SIG-M5 (cell line): ENCODE data around the gene AFAP1.

Experiments
- DNase-seq: peaks from one replicate; lab custom pipeline; 2025; lab: John Stamatoyannopoulos, UW

The AFAP1 gene

DNA sequence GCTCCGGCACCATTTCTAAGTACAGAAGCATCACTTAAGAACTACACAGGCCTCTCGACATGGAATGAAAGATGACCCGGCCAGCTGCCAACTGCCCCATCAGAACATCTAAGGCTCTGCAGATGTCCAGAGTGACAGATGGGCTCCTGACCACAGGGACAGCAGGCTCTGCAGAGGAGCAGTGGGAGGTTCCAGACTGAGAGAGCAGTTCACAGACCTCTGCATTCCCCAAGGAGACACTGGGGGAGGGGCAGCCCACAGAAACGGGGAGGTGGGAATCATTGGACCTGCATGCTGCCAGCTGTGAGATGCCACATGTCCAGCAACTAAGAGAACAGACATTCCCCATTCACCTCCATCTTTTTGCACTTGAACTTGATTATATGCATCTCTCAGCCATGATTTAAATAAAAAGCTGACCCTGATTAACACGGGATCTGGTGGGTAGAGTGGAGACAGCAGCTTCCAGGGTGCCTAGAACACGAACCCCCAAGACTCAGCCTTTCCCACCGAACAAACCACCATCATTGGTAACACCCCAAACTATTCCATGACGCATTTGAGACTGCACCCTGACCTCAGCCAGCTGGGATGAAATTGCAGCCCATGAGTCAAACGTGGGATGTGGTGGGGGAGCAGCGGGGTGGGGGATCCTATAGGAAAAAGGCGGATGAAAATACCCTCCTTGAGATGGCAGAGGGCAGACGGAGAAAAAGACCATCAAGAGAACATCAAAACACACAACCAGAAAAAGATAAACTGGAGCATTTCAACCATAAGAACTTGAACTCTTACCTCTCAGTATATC, 47.2 kb downstream of the AFAP1 start:
- no peak for DNase-seq

DNA sequence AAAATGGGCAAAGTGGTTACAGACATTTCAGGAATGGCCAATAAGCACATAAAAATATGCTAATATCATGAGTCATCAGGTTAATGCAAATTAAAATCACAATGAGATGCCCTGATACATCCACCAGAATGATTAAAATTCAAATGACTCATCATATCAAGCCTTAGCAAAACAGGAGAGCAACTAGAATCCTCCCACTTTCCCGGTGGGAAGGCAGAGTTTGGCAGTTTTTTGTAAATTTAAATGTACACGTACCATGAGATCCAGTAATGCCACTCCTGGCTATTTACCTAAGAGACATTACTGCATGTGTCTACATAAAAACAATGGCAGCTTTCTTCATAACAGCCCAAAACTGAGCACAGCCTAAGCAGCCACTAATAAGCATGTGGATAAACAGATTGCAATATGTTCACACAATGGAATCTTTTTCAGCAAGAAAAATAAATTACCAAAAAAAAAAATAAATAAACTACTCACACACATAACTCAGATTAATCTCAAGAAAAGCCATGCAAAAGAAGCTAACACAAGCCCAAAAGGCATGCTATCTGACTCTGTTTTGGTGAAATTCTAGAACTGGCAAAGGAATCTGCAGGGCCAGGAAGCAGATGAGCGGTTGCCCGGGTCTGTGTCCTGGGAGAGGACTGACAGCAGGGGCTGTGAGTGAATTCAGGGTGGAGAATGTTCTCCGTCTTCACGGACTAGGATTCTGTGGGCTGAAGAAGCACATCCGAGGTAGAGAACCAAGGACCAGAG, 48.8 kb downstream of the AFAP1 start:
- DNase-seq = no peak

DNA sequence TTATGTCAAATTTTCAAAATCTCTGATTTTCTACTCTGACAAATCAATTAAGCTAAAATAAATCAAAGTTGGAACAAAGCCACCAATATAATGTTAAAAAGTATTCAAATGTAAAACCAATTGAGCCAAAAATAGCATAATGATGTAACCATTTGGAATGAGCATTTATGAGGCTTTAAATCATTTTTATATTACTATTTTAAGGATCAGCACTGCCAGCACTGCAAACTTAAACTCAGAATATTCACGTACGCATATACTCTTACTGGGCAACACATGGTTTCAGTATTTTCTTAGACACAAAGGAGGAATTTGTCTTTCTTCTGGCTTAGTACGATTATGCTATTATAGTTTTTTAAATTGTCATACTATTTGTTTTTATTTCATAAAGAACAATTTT, 52.2 kb downstream of the AFAP1 start:
- DNase-seq = no peak

DNA sequence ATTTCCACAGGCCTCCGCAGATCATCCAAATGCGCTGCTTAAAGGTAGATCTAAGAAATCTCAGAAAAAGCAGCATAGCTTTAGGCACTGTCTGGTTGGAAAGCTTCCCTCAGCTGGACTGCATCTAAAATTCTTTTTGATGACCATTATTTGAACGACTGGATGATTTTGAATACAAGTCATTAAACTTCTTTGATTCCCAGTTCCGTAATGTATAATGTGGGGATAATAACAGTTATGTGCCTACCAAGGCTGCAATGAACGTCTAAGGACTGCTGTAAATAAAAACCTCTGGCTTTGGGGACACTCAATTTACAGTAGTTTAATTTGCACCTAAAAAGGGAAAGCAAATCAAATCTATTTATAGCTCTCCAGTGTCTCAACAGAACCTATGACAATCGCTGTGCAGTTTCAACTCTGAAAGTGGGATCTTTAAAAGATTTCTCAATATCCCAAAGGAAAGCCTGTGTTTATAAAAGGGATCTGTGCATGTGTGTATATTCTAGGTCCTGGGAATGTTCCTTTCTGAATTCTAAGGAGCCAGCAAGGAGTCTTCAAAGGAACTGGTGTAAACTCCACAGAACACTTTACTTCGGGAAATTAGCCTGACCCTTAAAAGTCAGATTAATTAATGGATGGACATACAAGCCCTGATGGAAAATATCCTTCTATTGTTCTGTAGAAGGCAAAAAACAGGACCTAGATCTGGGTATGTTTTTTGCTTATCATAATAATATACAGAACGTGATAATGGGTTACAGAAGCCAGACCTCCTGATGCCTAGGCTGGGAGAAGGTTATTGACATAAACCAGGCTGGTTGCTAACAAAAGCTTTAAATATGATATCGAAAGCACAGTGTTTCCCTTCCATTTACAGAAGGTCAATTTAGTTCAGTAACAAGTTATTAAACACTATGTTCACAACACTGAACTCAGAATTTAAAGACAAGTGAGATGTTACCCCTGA, 53.4 kb downstream of the AFAP1 start:
- no peak for DNase-seq

DNA sequence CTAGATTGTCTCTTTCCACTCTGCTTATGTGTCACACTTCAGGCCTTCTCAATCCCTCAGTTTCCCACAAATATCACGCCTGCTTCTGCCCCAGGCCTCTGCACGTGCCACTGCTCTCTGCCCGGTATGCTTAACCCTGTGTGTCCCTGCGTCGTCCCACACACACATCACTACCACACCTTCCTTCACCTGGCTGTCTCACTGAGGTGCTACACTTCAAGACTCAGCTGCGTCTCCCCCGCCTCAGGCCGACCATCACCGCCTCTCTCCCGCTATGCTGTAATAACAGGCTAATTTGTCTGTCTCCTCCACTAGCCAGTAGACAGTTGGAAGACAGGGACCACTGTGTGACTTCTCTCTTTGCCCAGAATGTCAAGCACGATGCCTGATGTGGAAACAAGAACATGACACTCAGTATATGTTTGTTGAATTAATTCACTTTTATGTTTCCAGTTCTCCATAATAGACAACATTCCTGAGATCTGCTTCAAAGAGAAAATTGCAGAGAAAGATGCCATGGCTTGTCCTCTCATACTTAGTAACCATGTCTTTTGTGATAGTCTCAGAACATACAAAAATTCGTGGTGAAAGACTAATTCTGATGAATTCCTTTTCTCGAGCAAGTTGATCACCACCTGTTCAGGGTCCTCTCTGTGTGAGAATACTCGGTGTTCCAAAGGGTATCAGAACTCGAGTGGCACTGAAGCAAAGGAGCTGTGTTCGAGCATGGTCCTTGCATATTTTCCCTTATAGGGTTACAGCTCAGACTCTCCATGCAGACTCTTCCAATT, 54.2 kb downstream of the AFAP1 start:
- DNase-seq = no peak

DNA sequence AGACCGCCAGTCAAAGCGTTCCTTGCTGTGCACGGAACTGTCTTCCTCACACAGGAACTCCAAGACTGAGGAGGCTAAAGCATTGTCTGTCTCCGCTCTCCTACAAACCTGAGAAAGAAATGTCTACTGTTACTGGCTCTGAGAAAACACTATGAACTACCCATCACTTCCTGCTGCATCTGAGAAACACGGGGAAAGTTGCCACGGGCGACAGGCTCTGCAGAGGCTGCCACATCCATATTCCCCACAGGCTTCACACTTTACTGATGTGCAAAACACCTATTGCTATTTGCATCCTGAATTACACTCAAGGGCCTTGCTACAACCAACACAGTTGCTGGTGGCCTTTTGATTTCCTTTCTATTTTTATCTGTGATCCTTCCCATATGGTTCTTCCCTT, 59.0 kb downstream of the AFAP1 start:
- no peak for DNase-seq

DNA sequence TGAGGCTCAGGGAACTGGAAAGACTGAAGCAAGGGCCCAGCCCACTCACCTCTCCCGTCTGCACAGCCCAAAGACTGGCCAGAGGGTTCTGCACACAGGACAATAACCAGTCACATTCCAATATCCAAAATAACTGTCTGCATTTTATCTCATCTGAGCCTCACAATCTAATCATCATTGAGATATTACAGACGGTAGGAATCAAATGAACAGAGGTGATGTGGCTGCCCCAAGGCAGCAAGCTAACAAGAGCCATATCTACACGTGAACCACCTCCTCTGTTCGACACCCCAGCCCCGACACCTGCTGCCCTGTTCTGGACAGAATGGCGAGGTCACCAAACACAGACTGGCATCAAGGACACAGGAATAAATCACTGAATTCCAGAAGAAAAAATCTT, 60.5 kb downstream of the AFAP1 start:
- no peak for DNase-seq

DNA sequence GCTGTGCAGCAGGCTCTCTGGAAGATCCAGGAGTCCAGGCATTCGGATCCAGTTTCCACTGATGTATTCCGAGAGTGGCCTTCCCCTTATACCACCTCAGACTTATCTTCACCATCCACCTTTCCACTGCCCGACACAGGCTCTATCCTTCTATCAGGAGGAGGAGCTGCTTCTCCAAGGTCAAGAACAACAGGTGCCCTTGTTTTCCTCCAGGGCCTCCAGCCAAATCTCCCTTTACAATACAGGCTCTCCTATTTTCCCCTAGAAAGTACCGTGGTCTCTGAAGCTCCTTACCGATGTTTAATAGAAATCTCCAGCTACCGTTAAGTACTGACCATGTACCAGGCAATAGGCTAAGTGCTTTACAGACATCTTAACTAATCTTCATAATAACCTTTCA, 61.3 kb downstream of the AFAP1 start:
- DNase-seq = no peak

DNA sequence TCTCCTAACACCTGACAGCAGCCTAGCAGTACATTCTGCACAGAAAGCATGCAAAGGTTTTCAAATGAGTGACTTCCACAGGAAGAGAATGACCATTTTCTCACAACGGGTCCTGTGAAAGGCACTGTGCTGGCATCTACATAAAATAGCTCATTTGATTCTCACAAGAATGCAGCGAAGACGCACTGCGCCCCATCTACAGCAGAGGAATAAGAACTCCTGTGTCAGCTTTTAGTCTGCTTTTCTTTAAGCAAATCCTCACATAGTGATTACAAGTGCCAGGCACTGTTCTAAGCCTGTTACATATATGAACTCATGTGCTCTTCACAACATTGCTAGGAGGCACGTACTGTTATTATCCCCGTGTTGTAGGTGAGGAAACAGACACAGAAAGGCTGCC, 62.5 kb downstream of the AFAP1 start:
- no peak for DNase-seq

DNA sequence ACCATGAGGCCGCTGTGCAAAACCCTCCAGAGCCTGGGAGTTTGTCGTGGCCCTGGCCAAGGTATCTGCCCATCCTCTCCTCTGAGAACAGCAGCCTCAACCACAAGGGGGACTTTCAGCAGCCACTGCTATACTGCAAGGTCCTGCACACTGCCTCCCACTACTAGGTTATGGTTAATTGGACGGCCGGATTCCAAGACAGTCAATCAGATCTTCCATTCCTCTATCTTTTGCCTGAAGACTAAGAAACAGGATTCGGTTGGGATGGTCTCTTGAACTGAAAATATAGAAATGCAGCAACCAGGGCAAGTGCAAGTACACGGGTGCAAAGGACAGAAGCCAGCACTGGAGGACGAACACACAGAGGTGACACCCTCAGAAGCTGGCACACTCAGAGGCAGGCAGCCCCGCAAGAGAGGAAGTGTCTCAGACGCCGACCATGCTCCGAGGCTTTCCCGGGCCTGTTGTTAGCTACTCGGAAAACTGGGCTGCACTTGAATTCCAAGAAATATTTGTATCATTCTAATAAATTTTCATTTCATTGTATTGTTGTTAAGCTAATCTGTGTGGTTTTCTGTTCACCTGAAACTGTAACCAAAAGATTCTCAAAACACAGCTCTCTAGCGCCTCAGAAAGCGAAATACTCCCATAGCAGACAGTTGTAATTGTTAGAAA, 63.3 kb downstream of the AFAP1 start:
- DNase-seq = no peak

DNA sequence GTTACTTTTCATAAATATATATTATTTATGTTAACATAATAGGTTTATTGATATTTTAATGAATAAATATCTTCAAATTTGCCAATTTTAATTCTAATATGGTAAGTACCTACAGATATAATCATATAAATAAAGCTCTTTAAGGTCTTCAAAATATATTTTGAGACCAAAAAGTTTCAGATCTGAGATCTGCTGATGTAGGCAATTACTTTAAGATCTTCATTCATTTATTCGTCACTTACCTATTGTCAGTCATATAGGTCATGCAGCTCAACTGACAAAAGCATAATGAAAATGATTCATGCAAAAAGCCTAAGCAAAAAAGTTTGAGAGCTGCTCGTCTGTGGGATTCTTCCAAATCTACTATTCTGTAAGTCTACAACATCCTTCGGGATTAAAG, 64.8 kb downstream of the AFAP1 start:
- no peak for DNase-seq

DNA sequence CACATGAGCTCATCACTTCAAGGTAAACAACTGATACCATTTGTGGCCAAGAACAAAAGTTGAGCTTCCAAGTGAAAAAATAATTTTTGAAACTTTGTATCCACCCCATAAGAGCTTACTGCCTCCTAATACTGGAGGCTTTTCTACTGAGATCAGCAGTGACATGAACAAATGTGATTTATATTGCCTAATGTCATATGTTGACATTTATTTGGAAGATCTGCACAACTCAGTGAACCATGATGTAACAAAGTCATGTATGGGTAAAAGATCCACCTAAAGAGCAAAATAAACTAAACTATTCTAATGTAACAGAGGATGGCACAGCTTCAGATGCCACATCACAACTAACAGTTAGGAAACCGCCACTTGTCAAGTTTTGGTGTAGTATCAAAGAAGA, 65.8 kb downstream of the AFAP1 start:
- no peak for DNase-seq

DNA sequence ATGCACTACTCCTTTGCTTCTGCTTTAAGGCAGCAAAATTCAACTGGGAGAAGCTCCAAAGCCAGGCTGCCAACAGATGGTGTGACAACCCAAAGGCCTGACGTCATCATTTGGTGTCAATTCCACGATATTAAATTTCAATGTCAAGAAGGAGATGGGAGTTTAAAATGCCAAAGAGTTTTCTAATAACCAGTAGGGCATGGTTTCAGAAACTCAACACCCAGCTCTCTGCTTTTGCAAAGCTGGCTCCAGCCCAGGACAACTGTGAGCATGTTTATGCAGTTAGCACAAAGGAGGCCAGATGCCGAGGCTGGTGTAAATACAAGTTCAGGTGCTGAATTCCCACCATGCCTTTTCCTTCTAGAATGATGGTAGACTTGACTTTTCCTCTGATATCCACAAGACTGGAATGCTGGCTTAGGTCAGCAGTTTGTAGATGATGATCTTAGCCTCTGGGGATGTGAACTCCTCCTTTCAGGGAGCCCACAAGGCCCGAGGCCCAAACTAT, 67.3 kb downstream of the AFAP1 start:
- no peak for DNase-seq

DNA sequence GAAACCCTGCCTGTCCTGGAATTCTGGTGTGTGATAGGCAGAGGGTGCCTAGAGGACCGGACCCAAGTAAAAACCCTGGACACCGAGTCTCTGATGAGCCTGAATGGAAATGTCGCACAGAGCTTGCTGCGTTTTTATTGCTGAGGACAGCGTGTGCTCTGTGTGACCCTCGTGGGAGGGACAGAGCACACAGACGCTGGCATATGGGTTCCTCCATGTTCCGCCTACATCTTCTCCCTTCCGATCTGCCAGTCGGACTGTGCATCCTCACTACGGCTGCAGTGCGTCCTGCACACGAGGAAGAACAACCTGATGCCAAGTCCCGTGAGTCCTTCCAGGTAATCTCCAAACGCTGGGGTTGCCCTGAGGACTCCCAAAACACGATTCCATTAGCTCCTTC, 68.3 kb downstream of the AFAP1 start:
- no peak for DNase-seq

DNA sequence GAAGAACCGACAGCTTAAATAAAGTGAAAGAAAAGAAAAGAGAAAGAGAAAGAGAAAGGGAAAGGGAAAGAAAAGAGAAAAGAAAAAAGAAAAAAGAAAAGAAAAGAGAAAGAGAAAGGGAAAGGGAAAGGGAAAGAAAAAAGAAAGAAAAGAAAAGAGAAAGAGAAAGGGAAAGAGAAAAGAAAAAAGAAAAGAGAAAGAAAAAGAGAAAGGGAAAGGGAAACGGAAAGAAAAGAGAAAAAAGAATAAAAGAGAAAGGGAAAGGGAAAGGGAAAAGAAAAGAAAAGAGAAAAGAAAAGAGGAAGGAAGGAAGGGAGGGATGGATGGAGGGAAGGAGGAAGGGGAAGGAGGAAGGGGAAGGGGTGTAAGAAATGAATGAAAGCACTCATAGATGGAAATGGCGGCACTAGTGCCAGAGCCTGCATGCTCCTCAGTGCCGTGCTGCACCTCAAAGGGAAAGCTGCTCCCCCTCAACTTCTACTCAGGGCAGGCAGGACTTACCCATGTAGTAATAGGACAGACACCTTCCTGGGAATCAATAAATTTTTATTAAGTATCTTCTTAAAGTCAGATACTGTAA, 70.7 kb downstream of the AFAP1 start:
- no peak for DNase-seq

DNA sequence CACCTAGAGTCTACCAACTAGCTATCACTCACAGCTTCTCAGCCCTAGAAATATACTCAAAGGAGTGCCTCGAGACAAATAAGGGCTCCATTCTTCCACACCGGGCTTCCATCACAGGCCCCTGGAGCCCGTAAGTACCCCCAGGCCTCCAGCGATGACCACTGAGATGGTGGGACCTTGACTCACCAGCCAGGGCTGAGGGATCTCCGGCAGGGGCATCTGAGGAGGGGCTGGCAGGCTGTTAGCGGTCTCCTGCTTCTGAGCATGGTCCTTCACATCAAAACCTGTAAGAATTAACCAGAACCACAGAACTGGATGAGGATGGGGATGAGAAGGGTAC, 71.3 kb downstream of the AFAP1 start:
- no peak for DNase-seq

DNA sequence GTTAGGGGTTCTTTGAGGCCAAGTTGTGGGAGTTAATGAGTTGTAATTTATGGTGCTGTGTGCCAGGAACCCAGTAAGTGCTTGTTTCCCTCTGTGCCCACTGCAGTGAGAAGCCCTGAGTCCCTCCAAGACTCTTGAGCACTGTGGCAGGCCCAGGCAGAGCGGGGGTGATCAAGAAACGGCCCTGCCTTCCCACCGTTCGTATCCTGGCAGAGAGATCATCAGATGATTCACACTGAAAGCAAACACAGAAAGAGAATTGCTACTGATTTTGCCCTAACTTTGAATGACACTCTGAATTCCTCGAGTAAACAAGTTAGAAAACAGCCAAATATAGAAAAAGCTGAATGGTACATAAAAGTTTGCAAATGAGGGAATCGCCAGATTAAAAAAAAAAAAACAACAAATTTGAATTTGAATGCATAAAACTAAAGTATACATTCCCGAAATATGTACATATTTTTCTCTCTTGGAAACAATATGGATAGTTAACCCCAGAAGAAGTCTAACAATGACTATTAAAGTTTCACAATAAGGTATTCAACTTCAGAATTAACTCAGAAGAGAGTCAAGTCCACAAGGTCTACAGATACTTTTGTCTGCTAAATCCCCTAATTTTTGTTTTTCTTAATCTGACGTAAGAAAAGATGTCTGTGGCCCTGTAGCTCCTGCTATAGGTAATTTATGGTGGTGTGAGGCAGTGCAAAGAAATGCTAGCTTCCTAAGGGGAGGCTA, 71.8 kb downstream of the AFAP1 start:
- DNase-seq = no peak

DNA sequence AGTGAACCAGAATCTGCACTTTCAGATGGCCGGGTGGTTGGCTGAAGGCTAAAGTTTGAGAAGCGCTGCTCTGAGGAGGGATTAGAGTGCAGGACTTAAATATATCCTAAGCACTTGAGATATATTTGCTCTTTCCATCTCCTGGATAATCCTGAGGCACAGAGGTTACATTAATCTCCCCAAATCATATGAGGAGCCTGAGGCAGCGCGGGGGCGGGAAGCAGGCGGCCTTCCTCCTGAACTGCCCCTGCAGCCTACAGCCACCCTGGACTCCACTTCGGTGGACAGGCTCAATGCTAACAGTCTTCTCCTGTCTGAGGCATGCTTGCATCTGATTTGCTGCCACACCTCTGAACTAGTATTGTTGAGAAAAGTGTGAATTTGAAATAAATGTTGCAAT, 72.5 kb downstream of the AFAP1 start:
- no peak for DNase-seq

DNA sequence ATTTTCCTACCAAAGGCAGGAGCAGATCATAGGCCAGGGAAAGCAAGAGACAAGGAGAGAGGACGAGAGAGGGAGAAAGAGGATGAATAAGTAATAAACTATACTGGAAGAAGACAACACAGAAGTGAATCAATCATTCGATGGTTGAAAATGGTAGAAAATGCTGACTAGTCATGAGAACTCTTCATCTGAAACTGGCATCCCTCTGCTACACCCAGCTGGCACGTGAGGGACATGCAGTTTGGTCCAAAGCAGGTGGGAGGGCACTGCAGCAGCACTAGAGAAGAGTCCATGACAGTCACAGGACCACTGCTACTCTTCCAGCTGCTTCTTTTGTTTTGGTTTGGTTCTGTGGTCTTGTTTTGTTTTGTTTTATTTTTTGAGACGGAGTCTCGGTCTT, 74.1 kb downstream of the AFAP1 start:
- DNase-seq = no peak

DNA sequence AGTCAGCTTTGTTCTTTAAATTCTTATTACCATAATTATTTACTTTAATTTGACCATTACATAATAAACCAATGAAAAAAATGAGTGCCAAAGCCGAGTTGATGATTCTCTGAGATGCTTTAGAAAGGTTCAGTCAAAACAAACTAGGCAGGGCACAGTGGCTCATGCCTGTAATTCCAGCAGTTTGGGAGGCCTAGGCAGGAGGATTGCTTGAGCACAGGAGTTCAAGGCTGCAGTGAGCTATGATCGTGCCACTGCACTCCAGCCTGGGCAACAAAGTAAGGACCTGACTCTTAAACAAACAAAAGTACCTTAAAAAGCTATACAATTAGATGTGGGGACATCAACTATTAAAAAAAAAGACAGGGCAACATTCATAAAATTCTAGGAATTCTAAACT, 75.0 kb downstream of the AFAP1 start:
- no peak for DNase-seq
